ENCODE measurements around the gene CSMD2. TPM values are rescaled to one million over a fixed set of nuclear protein-coding genes. Genes with fewer than 3 reads are reported as not detected.

The CSMD2 gene
- total RNA-seq, 1 experiment from 2014 or later: 13.2 TPM

DNA sequence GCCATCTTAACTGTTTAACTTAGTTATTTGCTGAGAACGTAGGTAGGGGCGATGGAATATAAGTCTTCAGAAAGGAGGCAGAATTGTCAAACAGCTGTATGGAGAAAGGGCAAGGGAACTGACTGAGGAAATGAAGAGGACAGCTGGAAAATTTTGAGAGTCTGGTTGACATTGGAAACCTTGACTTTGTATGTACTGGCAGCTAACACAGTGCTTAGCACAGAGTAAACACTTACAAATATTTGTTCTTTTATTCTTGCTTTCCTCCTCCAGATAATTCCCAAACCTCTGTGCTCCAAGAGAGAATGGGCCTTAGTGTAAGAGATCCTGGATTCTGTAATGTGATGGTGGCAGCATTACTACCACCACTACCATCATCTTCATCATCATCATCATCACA lies 601.3 kb downstream of the CSMD2 start (continued):
- no peak for TF ChIP-seq SP1 (CRISPR knock-in tag; conservative IDR thresholded peaks at IDR 0.05)

- POLR2A ChIA-PET: no interaction called here
- no peaks in the 10 kb centered on the region for H3K4me1 Mint-ChIP-seq
- H3K4me3 Mint-ChIP-seq: no peak overlapping the region
- CTCF ChIA-PET: interaction anchor here (1.3 kb wide), 1 partner anchor 71 kb away, joined by 4 read pairs; no protein-coding TSS in a partner anchor
- no peaks in the 10 kb centered on the region for H3K27me3 Mint-ChIP-seq (ENCODE audit: low read depth)
- ATAC-seq (no peak), DNase-seq (ENCODE audit: low spot score) (no peak)
- TF ChIP-seq USF1 (CRISPR knock-in tag; IDR thresholded peaks at IDR 0.05) (no peak), ZNF232 (CRISPR knock-in tag; IDR thresholded peaks at IDR 0.05) (no peak), TCF7 (CRISPR knock-in tag; IDR thresholded peaks at IDR 0.05; ENCODE audit: low read depth) (no peak), NR3C1 (CRISPR knock-in tag; conservative IDR thresholded peaks at IDR 0.05; ENCODE audit: low read depth) (no peak), NFYB (CRISPR knock-in tag; conservative IDR thresholded peaks at IDR 0.05; ENCODE audit: low read depth) (no peak), GABPB1 (CRISPR knock-in tag; IDR thresholded peaks at IDR 0.05) (no peak)
- H3K27ac Mint-ChIP-seq: no peak overlapping the region
- H3K9me3 Mint-ChIP-seq: peaks cover 3% of the 10 kb centered on the region; the same call in 1 of the 2 replicates
- no peaks in the 10 kb centered on the region for H3K36me3 Mint-ChIP-seq
Observed at GRCh38 chr1:33562563-33562962, 602.5 kb downstream of the CSMD2 start.

DNA sequence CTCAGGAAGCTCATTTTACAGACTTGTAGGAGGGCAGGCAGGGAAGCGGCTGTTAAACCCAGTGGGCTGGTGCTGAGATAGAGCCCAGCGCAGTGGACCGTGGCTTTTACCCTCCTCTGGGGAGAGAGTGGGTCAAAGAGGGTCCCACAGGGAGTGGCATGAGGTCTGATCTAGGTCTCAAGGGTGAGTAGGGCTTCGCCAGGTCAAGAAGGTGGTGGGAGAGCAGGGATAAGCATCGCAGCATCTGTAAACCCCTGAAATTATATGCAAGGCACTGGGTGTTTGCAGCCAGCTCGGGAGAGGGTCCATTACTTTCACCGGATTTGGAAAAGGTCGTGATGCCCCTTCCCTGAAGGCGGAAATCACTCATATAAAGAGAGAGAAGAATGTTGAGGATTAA lies 603.5 kb downstream of the CSMD2 start:
- Mint-ChIP-seq H3K4me1 (no peaks in the 10 kb centered on the region), H3K27me3 (ENCODE audit: low read depth) (no peaks in the 10 kb centered on the region), H3K4me3 (no peak overlapping the region), H3K36me3 (peaks cover 7% of the 10 kb centered on the region; the same call in 1 of the 2 replicates), H3K27ac (no peak overlapping the region), H3K9me3 (peaks cover 3% of the 10 kb centered on the region; the same call in 1 of the 2 replicates)
- CTCF ChIA-PET: interaction anchor here (1.3 kb wide), 1 partner anchor 72 kb away, joined by 4 read pairs; no protein-coding TSS in a partner anchor
- no peak for TF ChIP-seq FOXK1 (CRISPR knock-in tag; IDR thresholded peaks at IDR 0.05)
- TF ChIP-seq, protein P1, sequence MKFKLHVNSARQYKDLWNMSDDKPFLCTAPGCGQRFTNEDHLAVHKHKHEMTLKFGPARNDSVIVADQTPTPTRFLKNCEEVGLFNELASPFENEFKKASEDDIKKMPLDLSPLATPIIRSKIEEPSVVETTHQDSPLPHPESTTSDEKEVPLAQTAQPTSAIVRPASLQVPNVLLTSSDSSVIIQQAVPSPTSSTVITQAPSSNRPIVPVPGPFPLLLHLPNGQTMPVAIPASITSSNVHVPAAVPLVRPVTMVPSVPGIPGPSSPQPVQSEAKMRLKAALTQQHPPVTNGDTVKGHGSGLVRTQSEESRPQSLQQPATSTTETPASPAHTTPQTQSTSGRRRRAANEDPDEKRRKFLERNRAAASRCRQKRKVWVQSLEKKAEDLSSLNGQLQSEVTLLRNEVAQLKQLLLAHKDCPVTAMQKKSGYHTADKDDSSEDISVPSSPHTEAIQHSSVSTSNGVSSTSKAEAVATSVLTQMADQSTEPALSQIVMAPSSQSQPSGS (CRISPR knock-in tag; IDR thresholded peaks at IDR 0.05; ENCODE audit: borderline replicate concordance, low read depth): no peak
- no peak for TF ChIP-seq GTF2I (CRISPR knock-in tag; conservative IDR thresholded peaks at IDR 0.05)
- no peak for TF ChIP-seq CREB1 (CRISPR knock-in tag; IDR thresholded peaks at IDR 0.05)
- no peak for TF ChIP-seq NFATC4 (CRISPR knock-in tag; IDR thresholded peaks at IDR 0.05)
- no peak for TF ChIP-seq FOXP1 (CRISPR knock-in tag; IDR thresholded peaks at IDR 0.05; ENCODE audit: borderline replicate concordance)
- TF ChIP-seq CTCF (IDR thresholded peaks at IDR 0.05): no peak
- no peak for TF ChIP-seq SMAD4 (CRISPR knock-in tag; IDR thresholded peaks at IDR 0.05)
- no peak for TF ChIP-seq ZNF121 (CRISPR knock-in tag; IDR thresholded peaks at IDR 0.05)
- TF ChIP-seq CREM (CRISPR knock-in tag; IDR thresholded peaks at IDR 0.05): no peak
- POLR2A ChIA-PET: no interaction called here
- DNase-seq (ENCODE audit: low spot score): no peak
- ATAC-seq: no peak

DNA sequence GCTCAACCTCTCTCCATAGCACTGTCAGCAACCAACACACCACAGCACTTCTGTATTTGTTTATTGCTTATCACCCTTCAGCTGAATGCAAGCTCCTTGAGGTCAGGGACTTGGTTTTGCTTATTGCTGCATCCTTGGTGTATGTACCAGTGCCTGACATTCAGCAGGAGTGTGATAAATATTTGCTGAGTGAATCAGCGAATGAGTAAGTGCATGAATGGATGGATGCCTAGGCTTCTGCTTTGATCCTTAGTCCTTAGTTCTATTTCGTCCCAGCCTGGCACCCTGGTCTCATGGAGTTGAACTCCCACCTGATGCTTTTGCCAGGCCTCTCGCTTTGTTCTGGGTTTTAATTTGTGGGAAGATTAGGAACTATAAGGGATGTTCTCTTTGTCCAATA lies 604.4 kb downstream of the CSMD2 start:
- ChIA-PET CTCF (interaction anchor here (0.6 kb wide), 1 partner anchor 1348 kb away, joined by 3 read pairs; no protein-coding TSS in a partner anchor), POLR2A (no interaction called here)
- H3K4me3 Mint-ChIP-seq: no peak overlapping the region
- no peaks in the 10 kb centered on the region for H3K27me3 Mint-ChIP-seq (ENCODE audit: low read depth)
- peaks cover under 1% of the 10 kb centered on the region; the same call in 1 of the 2 replicates for H3K9me3 Mint-ChIP-seq
- no peak overlapping the region for H3K27ac Mint-ChIP-seq
- H3K36me3 Mint-ChIP-seq: peaks cover 7% of the 10 kb centered on the region; the same call in 1 of the 2 replicates
- H3K4me1 Mint-ChIP-seq: no peaks in the 10 kb centered on the region
- DNase-seq (ENCODE audit: low spot score): no peak
- no peak for ATAC-seq
- TF ChIP-seq TEAD1 (CRISPR knock-in tag; IDR thresholded peaks at IDR 0.05) (no peak), PRDM15 (CRISPR knock-in tag; IDR thresholded peaks at IDR 0.05) (no peak), SMAD4 (CRISPR knock-in tag; IDR thresholded peaks at IDR 0.05) (no peak), FOXP1 (CRISPR knock-in tag; IDR thresholded peaks at IDR 0.05; ENCODE audit: borderline replicate concordance) (no peak), EMX1 (CRISPR knock-in tag; IDR thresholded peaks at IDR 0.05) (no peak), PRRX2 (CRISPR knock-in tag; IDR thresholded peaks at IDR 0.05) (no peak)
- TF ChIP-seq, protein P2, sequence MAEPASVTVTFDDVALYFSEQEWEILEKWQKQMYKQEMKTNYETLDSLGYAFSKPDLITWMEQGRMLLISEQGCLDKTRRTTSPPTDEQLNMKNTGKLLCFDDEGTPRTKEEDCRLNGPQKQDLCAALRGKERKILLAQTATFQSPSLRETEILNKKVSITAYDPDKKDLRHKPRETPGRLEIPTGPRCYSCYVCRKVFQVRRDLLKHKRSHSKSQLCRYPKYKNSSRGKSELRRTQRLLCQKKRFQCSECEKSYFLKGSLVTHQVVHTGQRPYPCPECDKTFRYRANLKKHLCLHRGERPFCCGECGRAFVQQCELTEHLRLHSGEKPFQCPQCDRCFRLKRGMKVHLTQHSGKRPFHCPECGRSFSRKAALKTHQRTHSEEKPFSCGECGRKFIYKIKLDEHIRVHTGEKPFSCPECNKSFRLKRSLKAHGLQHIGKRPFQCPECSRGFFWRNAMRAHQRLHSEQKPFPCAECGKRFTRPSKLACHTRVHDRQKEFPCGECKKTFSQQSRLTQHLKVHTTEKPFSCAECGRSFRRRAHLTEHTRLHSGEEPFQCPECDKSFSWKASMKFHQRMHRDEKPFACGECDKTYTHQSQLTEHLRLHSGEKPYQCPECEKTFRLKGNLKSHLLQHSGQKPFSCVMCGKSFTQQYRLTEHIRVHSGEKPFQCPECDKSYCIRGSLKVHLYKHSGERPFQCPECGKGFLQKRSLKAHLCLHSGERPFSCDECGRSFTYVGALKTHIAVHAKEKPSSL (CRISPR knock-in tag; conservative IDR thresholded peaks at IDR 0.05): no peak

Data from WTC11 (cell line).